ENCODE measurements around the gene GEMIN2.
"Not testable (repeated sequence)": the region's sequence is repeated elsewhere in the genome, so short reads cannot be mapped to it uniquely, and the experiment has no call there.

GEMIN2 gene

DNA sequence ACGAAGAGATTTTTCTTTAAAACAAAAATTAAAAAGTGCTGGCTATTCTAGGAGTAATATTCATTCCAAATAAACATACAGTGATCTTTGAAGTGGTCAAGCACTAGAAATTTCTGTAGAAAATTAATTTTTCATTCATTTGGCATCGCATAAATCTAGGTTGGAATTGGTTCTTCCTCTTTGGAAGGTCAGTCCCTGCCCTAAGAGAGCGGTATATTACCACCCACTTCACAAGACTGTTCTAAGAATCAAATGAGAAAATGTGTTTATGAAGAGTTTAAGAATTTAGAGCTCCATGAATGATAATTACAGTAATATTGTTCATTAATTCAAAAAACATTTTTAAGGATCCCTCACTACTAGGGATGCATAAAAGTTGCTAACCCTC is 444 bp upstream of the GEMIN2 start:
- no peak for DNase-seq (ENCODE audit: low spot score)

DNA sequence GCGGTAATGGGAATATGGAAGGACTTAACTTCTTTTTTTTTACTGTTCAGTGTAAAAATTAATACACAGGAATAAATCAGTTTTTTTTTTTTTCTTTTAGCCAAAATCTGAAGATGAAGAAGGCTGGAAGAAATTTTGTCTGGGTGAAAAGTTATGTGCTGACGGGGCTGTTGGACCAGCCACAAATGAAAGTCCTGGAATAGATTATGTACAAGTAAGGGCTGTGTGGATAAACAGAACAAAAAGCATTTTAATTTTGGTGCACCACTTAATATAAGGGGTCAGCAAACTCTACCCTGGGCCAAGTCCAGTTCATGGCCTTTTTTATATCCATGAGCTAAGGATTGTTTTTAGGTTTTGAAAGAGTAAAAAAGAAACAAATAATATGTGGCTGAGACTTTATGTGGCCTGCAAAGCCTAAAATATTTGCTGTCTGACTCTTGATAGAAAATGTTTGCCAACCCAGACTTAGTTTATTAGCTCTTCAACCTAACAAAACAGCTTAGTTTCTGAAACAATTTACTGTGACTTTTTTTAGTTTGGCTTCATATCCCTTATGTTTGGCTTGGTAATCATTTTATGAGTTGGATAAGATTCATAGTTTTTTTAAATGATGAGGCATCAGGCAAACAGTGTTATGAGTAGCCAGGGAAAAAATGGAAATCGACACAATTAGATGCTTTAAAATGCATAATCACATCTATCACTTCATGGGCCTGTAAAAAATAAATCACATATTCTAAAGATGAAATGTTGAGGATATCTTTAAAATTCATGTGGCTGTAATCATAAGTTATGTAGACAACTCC is 8.4 kb downstream of the GEMIN2 start:
- DNase-seq (ENCODE audit: low spot score): no peak

DNA sequence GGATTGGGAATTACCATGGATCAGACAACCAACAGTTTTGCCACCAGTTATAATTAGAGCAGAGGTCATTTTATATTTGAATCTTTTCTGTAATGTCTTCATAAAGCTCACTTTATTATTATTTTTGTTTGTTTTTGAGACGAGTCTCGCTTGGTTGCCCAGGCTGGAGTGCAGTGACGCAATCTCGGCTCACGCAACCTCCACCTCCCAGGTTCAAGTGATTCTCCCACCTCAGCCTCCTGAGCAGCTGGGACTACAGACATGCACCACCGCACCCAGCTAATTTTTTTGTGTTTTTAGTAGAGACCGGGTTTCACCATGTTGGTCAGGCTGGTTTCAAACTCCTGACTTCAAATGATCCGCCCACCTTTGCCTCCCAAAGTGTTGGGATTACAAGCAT is 23.7 kb downstream of the GEMIN2 start:
- not testable (repeated sequence) for DNase-seq (ENCODE audit: low spot score)

DNA sequence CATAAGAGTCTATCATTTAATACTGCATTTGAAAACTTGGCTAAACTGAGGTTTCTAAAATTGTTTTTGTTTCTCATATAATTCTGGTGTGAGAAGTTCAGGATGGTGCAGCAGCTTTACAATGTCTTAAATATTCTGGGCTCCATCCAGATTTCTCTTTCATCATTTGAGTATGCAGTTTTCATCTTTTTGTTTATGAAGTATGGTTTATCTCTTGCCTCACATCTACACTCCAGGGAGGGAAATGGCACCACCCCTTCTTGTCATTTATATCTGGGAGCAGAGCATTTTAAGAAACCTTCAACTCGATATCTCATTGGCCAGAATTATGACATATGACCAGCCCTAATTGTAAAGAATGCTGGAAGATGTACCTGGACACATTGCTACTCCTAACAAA is 24.3 kb downstream of the GEMIN2 start:
- DNase-seq (ENCODE audit: low spot score): no peak

DNA sequence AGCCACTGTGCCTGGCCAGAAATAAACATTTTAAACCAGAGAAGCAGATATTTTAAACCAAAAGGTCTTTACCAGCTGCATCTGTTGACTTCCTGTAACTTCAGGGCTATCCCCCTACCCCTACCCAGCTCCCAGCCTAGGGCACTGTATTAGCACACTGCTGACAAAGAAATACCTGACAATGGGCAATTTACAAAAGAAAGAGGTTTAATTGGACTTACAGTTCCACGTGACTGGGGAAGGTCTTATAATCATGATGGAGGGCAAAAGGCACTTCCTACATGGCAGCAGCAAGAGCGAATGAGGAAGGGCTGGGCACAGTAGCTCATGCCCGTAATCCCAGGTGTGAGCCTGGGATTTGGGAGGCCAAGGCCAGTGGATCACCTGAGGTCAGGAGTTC is 26.0 kb downstream of the GEMIN2 start:
- no peak for DNase-seq (ENCODE audit: low spot score)

DNA sequence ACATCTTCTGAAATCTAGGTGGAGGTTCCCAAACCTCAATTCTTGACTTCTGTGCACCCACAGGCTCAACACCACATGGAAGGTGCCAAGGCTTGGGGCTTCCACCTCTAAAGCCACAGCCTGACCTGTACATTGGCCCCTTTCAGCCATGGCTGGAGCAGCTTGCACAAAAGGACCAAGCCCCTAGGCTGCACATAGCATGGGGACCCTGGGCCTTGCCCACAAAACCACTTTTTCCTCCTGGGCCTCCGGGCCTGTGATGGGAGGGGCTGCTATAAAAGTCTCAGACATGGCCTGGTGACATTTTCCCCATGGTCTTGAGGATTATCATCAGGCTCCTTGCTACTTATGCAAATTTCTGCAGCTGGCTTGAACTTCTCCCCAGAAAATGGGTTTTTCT is 27.5 kb downstream of the GEMIN2 start:
- DNase-seq (ENCODE audit: low spot score): not testable (repeated sequence)

DNA sequence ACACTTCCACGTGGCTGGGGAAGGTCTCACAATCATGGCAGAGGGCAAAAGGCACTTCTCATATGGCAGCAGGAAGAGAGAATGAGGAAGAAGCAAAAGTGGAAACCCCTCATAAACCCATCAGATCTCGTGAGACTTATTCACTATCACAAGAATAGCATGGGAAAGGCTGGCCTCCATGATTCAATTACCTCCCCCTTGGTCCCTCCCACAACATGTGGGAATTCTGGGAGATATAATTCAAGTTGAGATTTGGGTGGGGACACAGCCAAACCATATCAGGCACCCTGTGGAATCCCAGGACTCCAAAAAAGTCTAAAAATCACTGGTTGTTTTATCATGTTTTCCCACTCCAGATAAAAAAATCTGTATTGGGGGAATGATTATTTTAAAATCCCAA is 29.1 kb downstream of the GEMIN2 start:
- not testable (repeated sequence) for DNase-seq (ENCODE audit: low spot score)

DNA sequence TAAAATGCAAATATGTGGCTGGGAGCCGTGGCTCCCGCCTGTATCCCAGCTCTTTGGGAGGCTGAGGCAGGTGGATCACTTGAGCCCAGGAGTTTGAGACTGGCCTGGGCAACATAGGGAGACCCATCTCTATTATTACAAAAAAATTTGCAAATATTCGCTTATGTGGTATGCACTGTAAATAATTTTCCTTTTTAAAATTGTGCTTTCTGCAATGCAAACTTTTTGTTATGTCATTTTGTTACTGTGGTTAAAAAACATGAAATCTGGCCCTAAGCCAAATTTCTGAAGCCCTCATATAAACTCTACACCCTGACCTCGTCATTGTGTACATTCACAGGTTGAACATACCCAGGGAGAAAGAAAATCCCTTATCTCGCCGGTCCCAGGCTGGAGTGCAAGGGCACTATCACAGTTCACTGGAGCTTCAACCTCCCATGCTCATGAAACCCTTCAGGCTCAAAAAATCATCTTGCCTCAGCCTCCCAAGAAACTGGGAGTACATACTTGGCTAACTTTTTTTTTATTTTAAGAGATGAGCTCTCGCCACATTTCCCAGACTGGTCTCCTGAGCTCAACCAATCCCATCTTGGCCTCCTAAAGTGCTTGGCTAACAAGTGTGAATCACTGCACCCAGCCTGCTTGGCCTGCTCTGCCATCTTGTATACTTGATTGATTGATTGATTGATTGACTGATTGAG is 31.3 kb downstream of the GEMIN2 start:
- DNase-seq (ENCODE audit: low spot score): no peak

DNA sequence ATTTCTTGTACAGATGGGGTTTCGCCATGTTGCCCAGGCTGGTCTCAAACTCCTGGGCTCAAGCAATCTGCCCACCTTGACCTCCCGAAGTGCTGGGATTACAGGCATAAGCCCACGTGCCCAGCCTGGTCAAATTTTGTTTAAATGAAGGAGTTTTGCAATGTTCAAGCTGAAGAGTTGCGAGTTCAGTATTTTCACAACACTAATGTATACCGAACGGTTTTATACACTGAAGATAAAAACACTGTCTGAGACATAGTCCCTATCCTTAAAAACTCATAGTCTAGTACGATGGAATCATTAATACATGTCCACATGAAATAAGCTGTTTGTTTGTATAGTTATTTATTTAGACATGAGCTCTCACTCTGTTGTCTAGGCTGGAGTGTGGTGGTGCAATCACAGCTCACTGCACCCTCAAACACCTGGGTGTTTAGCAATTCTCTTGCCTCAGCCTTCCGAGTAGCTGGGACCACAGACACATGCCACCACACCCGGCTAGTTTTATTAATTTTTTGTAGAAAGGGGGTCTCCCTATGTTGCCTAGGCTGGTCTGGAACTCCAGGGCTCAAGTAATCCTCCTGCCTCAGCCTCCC is 40.6 kb downstream of the GEMIN2 start:
- DNase-seq (ENCODE audit: low spot score): no peak

DNA sequence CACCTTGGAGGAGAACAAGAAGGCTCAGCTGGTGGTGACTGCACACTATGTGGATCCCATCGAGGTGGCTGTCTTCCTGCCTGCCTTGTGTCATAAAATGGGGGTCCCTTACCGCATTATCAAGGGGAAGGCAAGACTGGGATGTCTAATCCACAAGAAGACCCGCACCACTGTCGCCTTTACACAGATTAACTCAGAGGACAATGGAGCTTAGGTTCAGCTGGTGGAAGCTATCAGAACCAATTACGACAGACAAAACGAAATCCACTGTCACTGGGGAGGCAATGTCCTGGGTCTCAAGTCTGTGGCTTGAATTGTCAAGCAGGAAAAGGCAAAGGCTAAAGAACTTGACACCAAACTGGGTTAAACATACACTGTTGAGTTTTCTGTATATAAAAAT is 43.4 kb downstream of the GEMIN2 start:
- no peak for DNase-seq (ENCODE audit: low spot score)

DNA sequence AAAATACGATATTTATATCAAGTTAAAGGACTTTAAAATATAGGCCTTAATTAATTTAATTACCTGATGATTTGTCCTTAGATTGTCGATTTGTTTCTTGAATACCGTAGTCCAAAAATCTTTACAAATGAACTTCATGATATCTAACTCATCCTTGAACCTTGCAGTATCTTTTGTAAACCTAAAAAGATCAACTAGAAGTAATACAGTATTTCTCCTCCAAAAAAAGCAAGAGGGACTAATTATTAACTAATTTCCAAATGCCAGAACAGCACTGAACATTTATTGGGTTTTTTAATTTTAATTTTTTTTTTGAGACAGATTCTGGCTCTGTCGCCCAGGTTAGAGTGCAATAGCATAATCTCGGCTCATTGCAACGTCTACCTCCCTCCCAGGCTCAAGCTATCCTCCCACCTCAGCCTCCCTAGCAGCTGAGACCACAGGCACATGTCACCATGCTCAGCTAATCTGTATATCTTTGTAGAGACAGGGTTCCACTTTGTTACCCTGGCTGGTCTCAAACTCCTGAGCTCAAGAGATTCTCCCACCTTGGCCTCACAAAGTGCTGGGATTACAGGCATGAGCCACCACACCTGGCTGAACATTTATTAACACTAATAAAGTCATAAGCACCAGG is 44.2 kb downstream of the GEMIN2 start:
- no peak for DNase-seq (ENCODE audit: low spot score)

DNA sequence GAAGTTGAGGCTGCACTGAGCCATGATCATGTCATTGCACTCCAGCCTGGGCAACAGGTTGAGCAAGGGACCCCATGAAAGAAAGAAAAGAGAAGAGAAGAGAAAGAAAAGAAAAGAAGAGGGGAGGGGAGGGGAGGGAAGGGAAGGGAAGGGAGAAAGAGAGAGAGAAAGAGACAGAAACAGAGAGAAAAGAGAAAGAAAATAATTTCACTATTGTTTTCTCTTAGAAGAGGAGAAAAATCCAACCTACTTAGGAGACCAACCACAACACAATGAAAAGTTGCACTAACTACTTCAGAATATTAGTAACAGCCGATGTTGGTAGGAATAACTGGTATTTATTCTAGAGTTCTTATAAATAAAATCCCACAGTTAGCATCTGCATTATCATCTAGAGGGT is 46.4 kb downstream of the GEMIN2 start:
- no peak for DNase-seq (ENCODE audit: low spot score)

DNA sequence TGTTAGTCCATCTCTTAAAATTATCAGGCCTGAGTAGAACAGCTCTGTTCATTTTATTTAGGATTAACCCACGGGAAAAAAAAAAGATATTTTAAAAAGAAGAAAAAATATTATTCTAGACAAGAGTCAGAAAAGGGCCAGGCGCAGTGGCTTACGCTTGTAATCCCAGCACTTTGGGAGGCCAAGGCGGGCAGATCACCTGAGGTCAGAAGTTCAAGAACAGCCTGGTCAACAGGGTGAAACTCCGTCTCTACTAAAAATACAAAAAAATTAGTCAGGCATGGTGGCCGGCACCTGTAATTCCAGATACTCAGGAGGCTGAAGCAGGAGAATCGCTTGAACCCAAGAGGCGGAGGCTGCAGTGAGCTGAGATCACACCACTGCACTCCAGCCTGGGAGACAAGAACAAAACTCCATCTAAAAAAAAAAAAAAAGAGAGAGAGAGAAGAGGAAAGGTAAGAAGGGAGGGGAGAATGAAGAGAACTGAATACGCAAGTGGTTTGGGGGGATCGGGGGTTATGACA is 53.7 kb downstream of the GEMIN2 start:
- not testable (repeated sequence) for DNase-seq (ENCODE audit: low spot score)

DNA sequence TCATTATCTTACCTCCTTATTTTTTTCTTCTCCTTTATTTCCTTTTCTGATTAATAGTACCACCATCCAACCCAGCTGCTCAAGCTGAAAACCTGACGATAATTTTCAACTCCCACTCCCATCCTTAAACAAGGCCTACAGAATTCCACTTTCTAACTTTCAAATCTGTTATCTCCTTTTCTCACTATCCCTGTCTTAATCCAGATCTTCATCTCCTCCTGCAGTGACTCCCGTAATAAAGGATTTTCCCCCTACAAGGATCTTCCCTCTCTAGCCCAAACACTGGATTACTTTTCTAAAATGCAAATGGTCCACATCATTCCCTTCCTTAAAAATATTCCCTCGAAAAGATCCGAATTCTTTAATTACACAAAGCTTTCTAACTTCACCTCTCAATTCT is 54.5 kb downstream of the GEMIN2 start:
- DNase-seq (ENCODE audit: low spot score): no peak

DNA sequence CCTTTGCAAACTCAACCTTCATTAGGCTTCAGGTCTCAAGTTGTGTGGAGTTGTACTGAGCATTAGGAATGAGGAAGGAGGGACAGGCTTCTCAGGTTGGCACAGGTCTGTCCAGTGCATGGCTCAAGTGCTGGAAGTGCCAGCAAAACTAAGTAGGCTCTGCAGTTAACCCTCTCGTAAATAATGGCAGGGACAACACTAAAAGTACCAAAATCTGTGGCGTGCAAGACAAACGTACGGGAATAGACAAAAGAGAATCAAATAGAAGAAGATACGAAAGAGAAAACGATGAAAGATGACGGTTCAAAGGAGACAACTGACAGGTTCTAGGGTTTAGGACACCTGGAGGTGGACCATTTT is 55.4 kb downstream of the GEMIN2 start:
- DNase-seq (ENCODE audit: low spot score): no peak

DNA sequence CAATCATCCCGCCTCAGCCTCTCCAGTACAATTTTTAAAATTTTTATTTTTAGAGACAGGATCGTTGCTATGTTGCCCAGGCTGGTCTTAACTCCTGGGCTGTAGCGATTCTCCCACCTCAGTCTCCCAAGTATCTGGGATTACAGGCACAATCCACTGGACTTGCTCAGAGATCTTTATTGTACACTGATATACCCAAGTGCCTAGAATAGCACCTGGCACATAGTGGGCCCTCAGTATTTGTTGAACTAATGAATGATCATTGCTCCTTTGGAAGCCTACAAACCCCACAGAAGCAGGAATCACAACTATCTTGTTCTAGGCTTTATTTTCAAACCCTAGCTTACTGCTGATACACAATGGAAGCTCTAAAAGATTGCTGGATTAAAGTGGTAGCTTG is 59.1 kb downstream of the GEMIN2 start:
- DNase-seq (ENCODE audit: low spot score): no peak

DNA sequence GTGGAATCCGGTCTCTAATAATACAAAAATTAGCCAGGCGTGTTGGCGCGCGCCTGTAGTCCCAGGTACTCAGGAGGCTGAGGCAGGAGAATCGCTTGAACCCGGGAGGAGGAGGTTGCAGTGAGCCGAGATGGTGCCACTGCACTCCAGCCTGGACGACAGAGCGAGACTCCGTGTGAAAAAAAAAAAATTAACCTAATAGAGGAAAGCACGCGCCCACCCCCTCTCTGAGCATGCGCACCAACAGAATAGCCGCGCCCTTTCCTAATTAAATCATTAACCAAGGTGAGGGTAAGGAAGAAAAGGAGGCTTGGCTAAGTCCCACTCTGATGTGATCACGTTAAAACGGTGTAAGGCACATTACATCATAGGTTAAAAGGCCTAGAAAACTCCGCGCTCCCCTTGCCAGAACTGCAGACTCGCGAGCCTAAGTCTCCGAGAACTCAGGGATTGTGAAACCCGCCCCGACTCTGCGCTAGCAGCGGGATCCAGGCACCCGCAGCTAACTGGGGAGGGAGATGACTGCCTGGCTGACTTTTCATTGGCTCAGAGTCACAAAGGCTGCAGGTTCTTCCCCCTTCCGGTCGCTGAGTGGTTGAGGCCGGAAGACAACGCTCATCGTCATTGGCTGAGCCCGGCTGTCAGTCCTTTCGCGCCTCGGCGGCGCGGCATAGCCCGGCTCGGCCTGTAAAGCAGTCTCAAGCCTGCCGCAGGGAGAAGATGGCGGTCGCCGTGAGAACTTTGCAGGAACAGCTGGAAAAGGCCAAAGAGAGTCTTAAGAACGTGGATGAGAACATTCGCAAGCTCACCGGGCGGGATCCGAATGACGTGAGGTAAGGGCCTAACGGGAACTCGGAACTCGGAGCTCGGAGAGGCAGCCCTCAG is 60.7 kb downstream of the GEMIN2 start, which contains the start of gene PNN:
TSS of gene PNN (plus strand) at position 695 of the 885 bp plus-strand sequence. CDS start at position 721, 26 bp downstream.
- peak; percentile 93 for DNase-seq (ENCODE audit: low spot score)

DNA sequence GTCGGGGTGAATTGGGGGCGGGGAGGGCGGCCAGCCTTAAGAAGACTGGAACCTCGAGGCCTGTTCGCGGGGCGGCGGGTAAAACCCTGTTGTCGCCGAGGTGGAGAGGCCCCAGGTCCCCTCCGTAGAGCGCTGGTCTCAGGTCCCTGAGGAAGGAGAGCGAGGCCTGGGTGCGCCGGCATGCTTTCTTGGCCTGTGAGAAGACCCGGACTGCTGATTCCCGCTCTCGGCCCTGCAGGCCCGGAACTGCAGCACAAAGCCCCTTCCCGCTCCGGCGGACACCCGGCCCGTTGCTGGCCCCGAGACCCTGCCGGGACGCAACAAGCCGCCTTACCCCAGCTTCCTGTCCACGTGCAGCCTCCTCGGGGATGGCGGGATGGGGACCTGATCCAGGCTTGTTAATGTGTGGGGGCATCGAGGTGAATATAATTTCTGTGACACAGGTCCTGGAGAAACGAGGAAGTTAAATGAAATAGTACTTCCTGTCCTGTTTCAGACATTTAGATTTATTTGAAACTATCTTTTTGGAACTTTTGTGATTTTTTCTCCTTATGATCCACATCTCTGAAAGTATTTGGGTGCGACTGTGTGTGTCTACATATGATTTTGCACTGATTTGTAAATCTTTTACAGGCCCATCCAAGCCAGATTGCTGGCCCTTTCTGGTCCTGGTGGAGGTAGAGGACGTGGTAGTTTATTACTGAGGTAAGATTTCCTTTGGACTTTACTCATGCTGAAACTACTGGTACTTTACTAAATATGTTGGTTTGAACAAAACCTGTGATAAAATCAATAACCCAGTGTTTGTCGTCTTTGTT is 61.5 kb downstream of the GEMIN2 start:
- peak; percentile 64 for DNase-seq (ENCODE audit: low spot score)

DNA sequence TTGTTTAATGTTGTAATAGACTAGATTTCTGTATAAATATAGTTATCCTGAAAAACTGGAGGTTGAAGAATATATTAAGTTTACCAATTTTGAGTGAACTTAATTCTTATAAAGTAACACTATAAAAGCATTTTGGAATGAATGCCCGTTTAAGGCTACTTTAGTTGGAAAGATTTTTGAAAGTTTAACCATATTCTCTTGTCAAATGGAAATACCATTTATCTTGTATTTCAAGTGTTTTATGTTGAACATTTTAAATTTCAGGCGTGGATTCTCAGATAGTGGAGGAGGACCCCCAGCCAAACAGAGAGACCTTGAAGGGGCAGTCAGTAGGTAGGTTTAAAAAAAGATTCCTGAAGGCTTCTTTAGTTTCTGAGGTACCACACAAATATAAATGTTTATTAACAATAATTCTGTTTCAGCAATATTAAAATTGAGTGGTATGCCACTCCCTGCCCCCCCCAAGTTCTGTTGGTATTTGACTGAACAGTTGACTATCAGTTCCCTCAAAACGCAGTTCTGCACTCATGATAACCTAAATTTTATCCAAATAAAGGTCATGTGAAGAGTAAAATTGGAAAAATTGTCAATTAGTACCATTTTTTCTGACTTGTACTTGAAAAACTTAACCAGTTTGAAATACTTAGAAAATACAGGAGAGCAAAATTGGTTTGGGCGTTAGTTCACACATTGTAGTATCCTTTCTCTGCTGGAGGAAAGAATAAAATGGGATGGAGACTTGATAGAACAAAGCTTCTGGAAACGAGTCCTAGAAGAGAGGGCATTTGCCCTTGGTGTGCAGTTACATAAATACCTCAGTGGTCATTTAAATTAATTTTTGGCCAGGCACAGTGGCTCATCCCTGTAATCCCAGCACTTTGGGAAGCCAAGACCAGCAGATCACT is 62.4 kb downstream of the GEMIN2 start:
- no peak for DNase-seq (ENCODE audit: low spot score)

DNA sequence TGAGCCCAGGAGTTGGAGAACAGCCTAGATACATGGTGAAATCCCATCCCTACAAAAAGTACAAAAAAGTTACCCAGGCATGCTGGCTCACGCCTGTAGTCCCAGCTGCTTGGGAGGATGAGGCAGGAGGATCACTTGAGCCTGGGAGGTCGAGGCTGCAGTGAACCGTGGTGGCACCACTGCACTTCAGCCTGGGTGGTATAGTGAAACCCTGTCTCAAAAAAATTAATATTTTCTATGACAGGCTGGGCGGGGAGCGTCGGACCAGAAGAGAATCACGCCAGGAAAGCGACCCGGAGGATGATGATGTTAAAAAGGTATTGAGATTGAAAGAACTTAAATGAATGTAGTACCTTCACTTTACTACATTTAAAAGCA is 63.0 kb downstream of the GEMIN2 start:
- no peak for DNase-seq (ENCODE audit: low spot score)
